Measurements from ENCODE around the gene GABBR2. TPM values are rescaled to one million over a fixed set of nuclear protein-coding genes. Genes with fewer than 3 reads are reported as not detected.
"Not testable (repeated sequence)": the region's sequence is repeated elsewhere in the genome, so short reads cannot be mapped to it uniquely, and the experiment has no call there.

Gene GABBR2
- total RNA-seq, 1 donor = not detected

GRCh38 chr9:98280574-98280973 lies 428.2 kb downstream of the GABBR2 start:
- DNase-seq (ENCODE audit: low read depth) = no peak
- TF ChIP-seq CTCF (IDR thresholded peaks at IDR 0.05; ENCODE audit: insufficient read depth, low read depth, low read length) = no peak
- H3K4me3 ChIP-seq (ENCODE audit: low read depth, low read length) = no peak overlapping the region

DNA sequence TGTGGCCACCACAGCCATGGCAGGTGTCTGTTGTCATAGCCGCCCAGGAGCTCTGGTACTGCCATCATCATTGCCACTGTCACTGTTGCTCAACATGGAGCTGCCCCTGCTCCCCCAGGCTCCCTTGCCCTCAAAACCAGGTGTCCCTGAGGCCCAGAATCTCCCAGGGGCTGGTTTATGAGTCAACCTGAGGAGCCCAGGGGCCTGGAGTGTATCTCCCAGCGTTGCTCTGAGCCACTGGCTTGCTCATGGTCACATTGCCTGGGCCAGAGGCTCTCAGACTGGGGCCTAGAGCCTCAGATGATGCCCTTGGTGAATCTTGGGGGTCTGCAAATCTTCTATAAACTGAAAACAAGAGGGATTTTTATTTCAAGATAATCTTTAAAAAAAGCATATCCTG lies 428.6 kb downstream of the GABBR2 start:
- TF ChIP-seq CTCF (IDR thresholded peaks at IDR 0.05; ENCODE audit: insufficient read depth, low read depth, low read length) = no peak
- no peak overlapping the region for H3K4me3 ChIP-seq (ENCODE audit: low read depth, low read length)
- no peak for DNase-seq (ENCODE audit: low read depth)

DNA sequence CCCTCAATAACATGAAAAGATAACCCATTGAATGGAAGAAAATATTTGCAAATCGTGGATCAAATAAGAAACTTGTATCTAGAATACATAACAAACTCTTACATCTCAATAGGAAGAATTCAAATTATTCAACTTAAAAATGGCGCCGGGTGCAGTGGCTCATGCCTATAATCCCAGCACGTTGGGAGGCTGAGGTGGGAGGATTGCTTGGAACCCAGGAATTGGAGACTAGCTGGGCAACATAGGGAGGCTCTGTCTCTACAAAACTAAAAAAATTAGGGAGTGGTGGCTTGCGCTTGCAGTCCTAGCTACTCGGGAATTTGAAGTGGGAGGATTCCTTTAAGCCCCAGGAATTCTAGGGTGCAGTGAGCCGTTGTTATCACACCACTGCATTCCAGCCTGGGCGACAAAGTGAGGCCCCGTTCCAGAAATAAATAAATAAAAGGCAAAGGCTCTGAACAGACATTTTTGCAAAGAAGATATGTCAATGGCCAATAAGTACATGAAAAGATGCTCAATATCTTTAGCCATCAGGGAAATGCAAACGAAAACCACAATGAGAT lies 431.7 kb downstream of the GABBR2 start:
- no peak for DNase-seq (ENCODE audit: low read depth)
- TF ChIP-seq CTCF (IDR thresholded peaks at IDR 0.05; ENCODE audit: insufficient read depth, low read depth, low read length) = no peak
- no peak overlapping the region for H3K4me3 ChIP-seq (ENCODE audit: low read depth, low read length)

DNA sequence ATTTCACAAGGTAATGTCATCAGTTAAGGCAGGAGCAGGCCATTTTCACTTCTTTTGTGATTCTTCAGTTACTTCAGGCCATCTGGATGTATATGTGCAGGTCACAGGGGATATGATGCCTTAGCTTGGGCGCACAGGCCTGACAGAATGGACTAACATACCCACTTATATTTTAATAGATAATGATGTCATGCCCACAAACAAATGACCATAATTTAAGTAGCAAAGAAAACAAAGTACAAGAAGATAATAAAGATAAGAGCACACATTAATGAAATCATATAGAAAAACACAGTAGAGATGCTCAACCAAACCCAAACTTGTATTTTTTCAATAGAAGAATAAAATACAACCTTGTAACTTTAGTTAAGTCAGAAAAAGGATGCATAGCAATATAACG lies 433.6 kb downstream of the GABBR2 start:
- DNase-seq (ENCODE audit: low read depth) = no peak
- no peak for TF ChIP-seq CTCF (IDR thresholded peaks at IDR 0.05; ENCODE audit: insufficient read depth, low read depth, low read length)
- H3K4me3 ChIP-seq (ENCODE audit: low read depth, low read length) = no peak overlapping the region

DNA sequence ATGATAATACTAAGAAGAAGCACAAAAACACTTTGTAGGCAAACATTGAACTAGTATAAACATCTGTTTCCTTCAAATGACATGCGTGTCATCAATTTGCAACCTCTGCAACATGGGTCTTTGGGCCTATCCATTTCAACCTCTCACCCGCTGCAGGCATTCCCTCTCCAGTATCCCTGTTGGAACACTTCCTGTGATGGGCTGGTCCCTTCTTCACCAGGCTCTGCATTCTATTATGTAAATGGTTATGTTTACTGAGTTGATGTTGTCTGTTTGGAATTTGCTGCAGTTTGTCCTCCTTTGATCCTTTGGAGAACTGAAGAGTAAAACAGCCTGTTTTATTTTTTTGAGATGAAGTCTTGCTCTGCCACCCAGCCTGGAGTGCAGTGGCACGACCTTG lies 436.7 kb downstream of the GABBR2 start:
- no peak for DNase-seq (ENCODE audit: low read depth)
- no peak for TF ChIP-seq CTCF (IDR thresholded peaks at IDR 0.05; ENCODE audit: insufficient read depth, low read depth, low read length)
- no peak overlapping the region for H3K4me3 ChIP-seq (ENCODE audit: low read depth, low read length)

- no peak for DNase-seq (ENCODE audit: low read depth)
- no peak for TF ChIP-seq CTCF (IDR thresholded peaks at IDR 0.05; ENCODE audit: insufficient read depth, low read depth, low read length)
- no peak overlapping the region for H3K4me3 ChIP-seq (ENCODE audit: low read depth, low read length)
Measured at GRCh38 chr9:98271479-98271878, 437.3 kb downstream of the GABBR2 start.

- not testable (repeated sequence) for DNase-seq (ENCODE audit: low read depth); H3K4me3 ChIP-seq (ENCODE audit: low read depth, low read length)
Measured at GRCh38 chr9:98270284-98270683, 438.5 kb downstream of the GABBR2 start.

DNA sequence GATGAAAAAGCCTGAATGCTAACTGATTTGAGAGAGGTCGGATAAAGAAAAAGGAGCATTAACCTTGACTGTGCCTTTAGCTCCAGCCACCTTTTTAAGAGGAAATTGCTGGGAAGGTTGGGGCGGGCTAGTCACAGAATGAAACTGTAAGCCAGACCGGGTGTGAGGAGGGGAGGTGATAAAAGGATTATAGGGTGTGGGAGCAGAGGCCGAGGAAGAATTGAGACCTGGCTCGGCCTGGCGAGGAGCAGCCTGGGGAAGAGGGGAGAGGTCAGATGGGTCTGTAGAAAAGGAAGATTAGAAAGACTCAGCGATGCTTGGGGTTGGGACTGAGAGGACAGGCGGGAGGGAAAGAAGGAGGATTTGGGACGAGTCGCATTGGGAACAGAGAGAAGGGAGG lies 439.1 kb downstream of the GABBR2 start:
- H3K4me3 ChIP-seq (ENCODE audit: low read depth, low read length); DNase-seq (ENCODE audit: low read depth): not testable (repeated sequence)

- peak; percentile 7 for DNase-seq (ENCODE audit: low read depth)
- not testable (repeated sequence) for H3K4me3 ChIP-seq (ENCODE audit: low read depth, low read length)
Measured at GRCh38 chr9:98267556-98267955, 441.2 kb downstream of the GABBR2 start.

Measured in fibroblast of villous mesenchyme (primary cell).